Brain microvascular endothelial cell (primary cell): Measurements from ENCODE around the gene COL20A1.

Source experiments
- DNase-seq: peaks from one replicate; pipeline ENCODE4 v3.0.0-alpha.2; 2020
- H3K27ac ChIP-seq: fragments of 250-450 bp; sonication (Bioruptor Pico); 2 replicates; pipeline ENCODE4 v1.5.1; 2020; ENCODE audit warnings: mild to moderate bottlenecking, moderate library complexity
- H3K27me3 ChIP-seq: fragments of 250-450 bp; sonication (Bioruptor Pico); replicated peaks from 2 replicates; pipeline ENCODE4 v1.5.1; 2020; ENCODE audit warnings: mild to moderate bottlenecking
- H3K36me3 ChIP-seq: fragments of 250-450 bp; sonication (Bioruptor Pico); replicated peaks from 2 replicates; pipeline ENCODE4 v1.5.1; 2020; ENCODE audit warnings: mild to moderate bottlenecking
- H3K4me3 ChIP-seq: 2 replicates; pipeline ENCODE4 v1.5.1; 2011; ENCODE audit warnings: low read depth, mild to moderate bottlenecking, control low read depth, low read length, moderate library complexity
- CTCF ChIP-seq: IDR thresholded peaks from 2 replicates; pipeline ENCODE4 v1.5.1; 2011; ENCODE audit warnings: low read depth, mild to moderate bottlenecking, moderate library complexity, low read length, control low read depth, inconsistent platforms; ENCODE audit errors: missing control alignments
- in situ Hi-C: cut with HindIII; loops from 2 replicates; pipeline ENCODE4 v1.10.0; 2017; ENCODE audit warnings: low sequenced_read_pairs, low pct_ligation_motif_present

Gene COL20A1

GRCh38 chr20:63342561-63343459 is 49.8 kb downstream of the COL20A1 start:
- H3K4me3 ChIP-seq, result no peak overlapping the region
- H3K27me3 ChIP-seq, result peaks cover 29% of the 10 kb centered on the region
- H3K36me3 ChIP-seq, result no peaks in the 10 kb centered on the region
- TF ChIP-seq CTCF, result no peak
- no peak for DNase-seq
- H3K27ac ChIP-seq, result no peak overlapping the region
- in situ Hi-C loops, result no loop called here

- TF ChIP-seq CTCF, result no peak
- in situ Hi-C loops, result no loop called here
Measured at GRCh38 chr20:63343460-63344445, 50.8 kb downstream of the COL20A1 start.

GRCh38 chr20:63344616-63345327 is 51.8 kb downstream of the COL20A1 start:
- Histone ChIP-seq H3K4me3 (no peak overlapping the region), H3K36me3 (no peaks in the 10 kb centered on the region), H3K27ac (no peak overlapping the region), H3K27me3 (peaks cover 29% of the 10 kb centered on the region)
- no peak for TF ChIP-seq CTCF
- no peak for DNase-seq
- in situ Hi-C loops, result no loop called here

More at GRCh38 chr20:63343460-63344445, 50.8 kb downstream of the COL20A1 start:
- H3K4me3 ChIP-seq, result no peak overlapping the region
- H3K27ac ChIP-seq, result no peak overlapping the region
- no peak for DNase-seq
- peaks cover 29% of the 10 kb centered on the region for H3K27me3 ChIP-seq
- no peaks in the 10 kb centered on the region for H3K36me3 ChIP-seq

- Histone ChIP-seq H3K27ac (no peak overlapping the region), H3K27me3 (peaks cover 29% of the 10 kb centered on the region), H3K36me3 (no peaks in the 10 kb centered on the region), H3K4me3 (no peak overlapping the region)
- in situ Hi-C loops, result no loop called here
- TF ChIP-seq CTCF, result no peak
- DNase-seq, result no peak
Measured at GRCh38 chr20:63345328-63346100, 52.5 kb downstream of the COL20A1 start.
